Right lobe of liver (tissue), 6 donors: ENCODE measurements around the gene TMEM51. TPM values are rescaled to one million over a fixed set of nuclear protein-coding genes. Genes with fewer than 3 reads are reported as not detected.

Source experiments
- ATAC-seq, 4 donors: fragments of 200-7000 bp; cut with Tn5 transposase; one replicate each; pipeline ENCODE4 v1.9.1; 2020; ENCODE audit warnings: mild to moderate bottlenecking in 4 of 4, moderate library complexity in 4 of 4
- DNase-seq, 3 donors: peaks; one replicate each; pipeline ENCODE4 v3.0.0-alpha.2; 2020
- H3K27ac ChIP-seq, 3 donors: fragments of 200-600 bp; one replicate each; pipeline ENCODE4 v1.8.0; 2022
- H3K27me3 ChIP-seq, 2 donors: fragments of 200-600 bp; one replicate each; pipeline ENCODE4 v1.8.0; 2022
- H3K36me3 ChIP-seq, 4 donors: fragments of 200-600 bp; sonication (generic) in 1 of 4; one replicate each; pipeline versions ENCODE4 v1.5.1 to v1.8.0; 2017 to 2022; ENCODE audit warnings: control low read depth in 1 of 4
- H3K4me1 ChIP-seq, 4 donors: fragments of 200-600 bp; sonication (generic) in 1 of 4; one replicate each; pipeline versions ENCODE4 v1.5.1 to v1.8.0; 2017 to 2022; ENCODE audit warnings: control low read depth in 1 of 4
- H3K4me3 ChIP-seq, 3 donors: fragments of 200-600 bp; one replicate each; pipeline ENCODE4 v1.8.0; 2022
- H3K9me3 ChIP-seq, 4 donors: fragments of 200-600 bp; sonication (generic) in 1 of 4; one replicate each; pipeline versions ENCODE4 v1.5.1 to v1.8.0; 2017 to 2022; ENCODE audit warnings: control low read depth in 1 of 4
- CTCF ChIP-seq, 4 donors: fragments of 200-600 bp in 3 of 4; fragments of 450-650 bp in 1 of 4; IDR thresholded peaks; one replicate each; pipeline versions ENCODE4 v1.5.1 to v1.8.0; 2016 to 2022; ENCODE audit warnings: antibody characterized with exemption in 4 of 4, mild to moderate bottlenecking in 2 of 4
- POLR2A ChIP-seq: fragments of 450-650 bp; IDR thresholded peaks from one replicate; pipeline ENCODE4 v1.6.1; 2017; ENCODE audit warnings: antibody characterized with exemption, mild to moderate bottlenecking
- WGBS: methylation state at CpG from one replicate; pipeline ENCODE4 v1.1.6; 2018; ENCODE audit warnings: low coverage, low lambda C conversion rate; ENCODE audit not compliant: insufficient coverage; ENCODE audit errors: missing lambda C conversion rate; 5-methylcytosine and 5-hydroxymethylcytosine counted together
- intact Hi-C, 2 donors: fragments of 100-400 bp; cut with DNase I; formaldehyde crosslinking; loops; one replicate each; pipeline versions ENCODE4 v1.11.2 to v1.14.1; 2022
- total RNA-seq, 6 experiments: library from RNA; depleted of rRNA in 2 of 6; stranded (reverse); fragments of >200 nt in 2 of 6; fragmentation: NEBNext Ultra II Directional in 3 of 6; extraction: Animal tissue kit (Norgen Biotek cat#: 25700) in 3 of 6; gene quantifications; one replicate each; pipeline versions ENCODE4 v1.1.0 to v1.2.4, GENCODE V29; 2016 to 2023
- donor health status: DM: no; HTN: yes; CAD: no.
- donor health status: DM: no; HTN: no; CAD: no.
- donor health status: DM: no; HTN: no; CAD: no.
- donor health status: DM: no; HTN: yes; CAD: no.
- donor health status: DM: no; HTN: yes; CAD: no.

Gene TMEM51
- total RNA-seq, 6 experiments from 2014 or later, result 1.3 to 5.4 (median 1.9) TPM

GRCh38 chr1:15222653-15223303 is 69.2 kb downstream of the TMEM51 start:
- ATAC-seq (no peak), DNase-seq (no peak)
- WGBS, result 79% methylated on average over 3 of the region's 4 CpGs
- Histone ChIP-seq H3K4me1 (peaks cover 0 to 3% (median 0%) of the 10 kb centered on the region in 4 donors), H3K4me3 (no peak overlapping the region), H3K27me3 (peaks cover 0 to 10% of the 10 kb centered on the region in 2 donors), H3K27ac (no peak overlapping the region), H3K36me3 (no peaks in the 10 kb centered on the region), H3K9me3 (no peaks in the 10 kb centered on the region)
- intact Hi-C loops, result no loop called here
- no peak for TF ChIP-seq POLR2A
- TF ChIP-seq CTCF (IDR thresholded peaks at IDR 0.05), result no peak

- TF ChIP-seq POLR2A (no peak), CTCF (IDR thresholded peaks at IDR 0.05) (no peak)
- H3K27me3 ChIP-seq, result no peaks in the 10 kb centered on the region
- no peaks in the 10 kb centered on the region for H3K36me3 ChIP-seq
- WGBS, result 54% methylated on average over 7 of the region's 8 CpGs
- no peaks in the 10 kb centered on the region for H3K9me3 ChIP-seq
- no peak overlapping the region for H3K27ac ChIP-seq
- intact Hi-C loops, result no loop called here
- ATAC-seq (peak; percentile 43 to 70 (median 54)), DNase-seq (no peak)
- H3K4me3 ChIP-seq, result no peak overlapping the region
- no peaks in the 10 kb centered on the region for H3K4me1 ChIP-seq
These were observed 70.8 kb downstream of the TMEM51 start for GRCh38 chr1:15224259-15224869.

GRCh38 chr1:15224974-15225373 is 71.4 kb downstream of the TMEM51 start:
- no peak overlapping the region for H3K4me3 ChIP-seq
- H3K27ac ChIP-seq, result no peak overlapping the region
- intact Hi-C loops, result no loop called here
- no peaks in the 10 kb centered on the region for H3K27me3 ChIP-seq
- 55% methylated on average over 3 of the region's 4 CpGs for WGBS
- DNase-seq (no peak), ATAC-seq (no peak)
- H3K4me1 ChIP-seq, result no peaks in the 10 kb centered on the region
- no peaks in the 10 kb centered on the region for H3K9me3 ChIP-seq
- TF ChIP-seq CTCF (IDR thresholded peaks at IDR 0.05), result no peak
- no peak for TF ChIP-seq POLR2A
- no peaks in the 10 kb centered on the region for H3K36me3 ChIP-seq

- intact Hi-C loops, result no loop called here
- no peaks in the 10 kb centered on the region for H3K36me3 ChIP-seq
- H3K4me1 ChIP-seq, result no peaks in the 10 kb centered on the region
- no peak for DNase-seq
- H3K27ac ChIP-seq, result no peak overlapping the region
- no peaks in the 10 kb centered on the region for H3K27me3 ChIP-seq
- H3K4me3 ChIP-seq, result no peak overlapping the region
- no peak for ATAC-seq
- no peak for TF ChIP-seq POLR2A
- no peak for TF ChIP-seq CTCF (IDR thresholded peaks at IDR 0.05)
- WGBS, result 51% methylated on average over 3 of the region's 4 CpGs
- H3K9me3 ChIP-seq, result no peaks in the 10 kb centered on the region
These were observed 71.9 kb downstream of the TMEM51 start for GRCh38 chr1:15225461-15225860.
